GM10266 (cell line): ENCODE data around the gene COL16A1.

Experiments used
- DNase-seq: peaks from one replicate; pipeline ENCODE4 v3.0.0; 2012; ENCODE audit errors: extremely low spot score
- TF ChIP-seq, protein P1 (sequence below): IDR thresholded peaks from 2 replicates; pipeline ENCODE4 v1.5.1; 2012; ENCODE audit warnings: mild to moderate bottlenecking, low read depth; ENCODE audit not compliant: control insufficient read depth, insufficient read depth; ENCODE audit errors: missing control alignments

The COL16A1 gene

DNA sequence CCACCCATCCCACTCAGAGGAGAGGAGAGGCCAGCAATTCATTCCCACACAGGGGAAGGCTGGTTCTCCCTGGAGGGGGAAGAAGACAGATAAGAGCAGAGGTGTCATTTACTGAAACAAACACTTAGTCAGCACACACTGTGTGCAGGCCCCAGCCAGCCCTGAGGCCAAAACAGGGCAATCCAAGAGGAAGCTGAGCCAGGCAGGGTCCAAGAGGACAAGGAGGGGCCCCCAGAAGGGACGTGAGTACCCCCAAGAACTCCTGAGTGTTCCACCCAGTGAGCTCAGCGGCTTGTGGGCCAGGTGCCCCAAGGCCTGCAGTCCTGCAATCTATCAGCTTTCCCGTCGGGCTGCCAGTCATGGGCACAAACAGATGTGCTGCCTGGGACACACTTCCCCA, 44.5 kb upstream of the COL16A1 start:
- TF ChIP-seq, protein P1, sequence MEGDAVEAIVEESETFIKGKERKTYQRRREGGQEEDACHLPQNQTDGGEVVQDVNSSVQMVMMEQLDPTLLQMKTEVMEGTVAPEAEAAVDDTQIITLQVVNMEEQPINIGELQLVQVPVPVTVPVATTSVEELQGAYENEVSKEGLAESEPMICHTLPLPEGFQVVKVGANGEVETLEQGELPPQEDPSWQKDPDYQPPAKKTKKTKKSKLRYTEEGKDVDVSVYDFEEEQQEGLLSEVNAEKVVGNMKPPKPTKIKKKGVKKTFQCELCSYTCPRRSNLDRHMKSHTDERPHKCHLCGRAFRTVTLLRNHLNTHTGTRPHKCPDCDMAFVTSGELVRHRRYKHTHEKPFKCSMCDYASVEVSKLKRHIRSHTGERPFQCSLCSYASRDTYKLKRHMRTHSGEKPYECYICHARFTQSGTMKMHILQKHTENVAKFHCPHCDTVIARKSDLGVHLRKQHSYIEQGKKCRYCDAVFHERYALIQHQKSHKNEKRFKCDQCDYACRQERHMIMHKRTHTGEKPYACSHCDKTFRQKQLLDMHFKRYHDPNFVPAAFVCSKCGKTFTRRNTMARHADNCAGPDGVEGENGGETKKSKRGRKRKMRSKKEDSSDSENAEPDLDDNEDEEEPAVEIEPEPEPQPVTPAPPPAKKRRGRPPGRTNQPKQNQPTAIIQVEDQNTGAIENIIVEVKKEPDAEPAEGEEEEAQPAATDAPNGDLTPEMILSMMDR = no peak
- no peak for DNase-seq

DNA sequence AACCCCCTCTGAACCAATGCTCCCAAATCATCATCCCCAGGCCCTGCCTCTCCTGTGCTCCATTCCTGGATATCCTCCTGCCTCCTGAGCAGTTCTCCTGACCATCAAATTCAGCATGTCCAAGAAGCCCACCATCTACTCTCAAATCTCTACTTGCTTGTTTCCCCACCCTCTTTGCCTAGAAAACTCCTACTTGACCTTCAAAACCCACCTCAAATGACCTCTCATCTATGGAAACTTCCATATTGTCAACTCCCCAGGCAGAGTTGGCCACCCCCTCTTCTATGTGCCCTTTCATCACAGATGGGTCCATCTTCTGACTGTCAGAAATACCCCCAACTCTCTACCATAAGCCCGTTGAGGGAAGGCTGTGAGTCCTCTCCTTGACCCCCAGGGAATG, 43.5 kb upstream of the COL16A1 start:
- TF ChIP-seq, protein P1 = no peak
- DNase-seq = no peak

DNA sequence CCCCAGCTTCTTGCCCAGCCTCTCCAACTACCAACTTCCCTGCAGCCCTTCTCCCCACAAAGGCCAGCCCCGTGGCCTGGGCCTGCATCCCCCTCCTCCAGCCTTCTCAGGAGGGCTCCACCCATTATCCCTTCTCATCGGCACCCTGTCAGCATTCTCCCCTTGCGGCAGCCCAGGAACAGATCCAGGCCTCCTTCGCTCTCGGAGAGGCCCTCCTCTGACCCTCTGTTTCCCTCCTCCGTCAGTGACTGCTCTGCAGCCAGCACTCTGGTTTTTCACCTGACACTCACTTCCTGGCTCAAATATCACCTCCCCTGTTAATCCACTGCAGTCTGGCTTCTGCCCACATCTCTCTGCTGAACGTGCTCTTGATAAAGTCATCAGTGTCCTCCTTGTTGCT, 42.9 kb upstream of the COL16A1 start:
- no peak for DNase-seq

DNA sequence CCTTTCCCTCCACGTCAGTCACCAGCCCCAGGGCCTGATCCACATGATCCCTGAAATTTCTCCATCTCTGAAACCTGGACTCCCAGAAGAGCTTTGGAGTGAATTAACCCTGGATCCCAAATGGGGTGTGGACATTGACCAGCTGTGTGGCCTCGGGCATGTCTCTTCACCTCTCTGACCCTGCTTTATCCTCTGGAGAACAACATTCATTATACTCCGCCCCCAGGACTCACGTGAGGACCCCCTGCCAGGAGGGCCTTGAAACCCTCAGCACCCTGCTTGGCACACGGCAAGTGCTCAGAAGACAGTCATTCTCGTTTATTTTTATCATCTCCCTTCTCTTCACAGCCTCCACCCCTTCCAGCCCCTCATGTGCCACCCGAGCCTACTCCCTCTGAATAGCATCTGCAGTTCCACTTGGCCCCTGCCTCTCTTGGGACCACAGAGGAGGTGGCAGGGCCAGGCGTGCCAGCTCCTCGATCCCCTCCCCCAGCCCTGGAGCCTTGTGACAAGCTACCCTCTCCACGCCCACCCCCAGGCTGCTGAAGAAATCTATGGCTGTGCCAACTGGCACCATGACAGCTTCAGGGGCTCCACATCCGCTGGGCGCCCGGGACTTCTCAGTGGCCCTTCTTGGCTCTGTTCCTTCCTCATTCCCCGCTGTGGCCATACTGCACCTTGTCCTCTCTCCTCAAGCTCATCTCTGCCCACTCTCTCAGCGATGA, 42.3 kb upstream of the COL16A1 start:
- TF ChIP-seq, protein P1 = no peak
- no peak for DNase-seq

More for the DNA sequence above, 42.9 kb upstream of the COL16A1 start:
- TF ChIP-seq, protein P1 = no peak

DNA sequence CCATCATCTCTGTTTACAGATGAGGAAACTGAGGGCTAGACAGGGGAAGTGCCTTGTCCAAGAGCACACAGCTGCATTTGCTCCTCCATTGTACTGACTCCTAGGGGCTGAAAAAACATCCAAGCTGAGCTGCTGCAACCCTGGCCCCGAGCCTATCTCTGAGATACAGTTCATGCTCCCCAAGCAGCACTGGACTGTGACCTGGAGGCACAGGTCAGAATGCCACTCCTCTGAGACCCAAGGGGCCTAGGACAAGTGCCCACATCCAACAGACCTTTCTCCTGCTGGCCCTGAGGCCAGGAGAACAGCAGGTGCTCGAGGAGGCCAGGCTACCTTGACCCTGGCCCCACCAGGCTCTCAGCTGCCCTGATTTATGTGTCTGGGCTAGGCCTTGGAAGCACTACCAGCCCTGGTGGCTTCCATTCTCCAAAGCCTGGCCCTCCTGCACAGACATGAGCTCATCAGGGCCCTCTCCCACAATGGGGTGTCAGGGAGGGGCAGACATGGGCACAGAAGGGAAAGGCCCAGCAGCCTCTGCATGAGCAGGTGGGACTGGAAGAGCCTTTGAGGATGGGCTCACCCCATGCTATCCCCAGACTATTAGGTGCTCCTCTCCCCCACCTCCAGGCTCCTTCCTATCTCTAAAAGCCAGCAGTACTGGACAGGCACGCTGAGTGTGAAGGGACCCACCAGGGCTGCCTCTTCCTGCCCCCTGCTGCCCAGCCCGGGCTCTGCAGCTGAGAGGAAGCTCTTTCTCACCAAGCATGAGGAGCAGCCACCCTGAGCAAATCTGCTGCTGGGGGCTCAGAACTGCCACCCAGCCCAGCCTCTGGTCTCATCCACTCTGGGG, 41.5 kb upstream of the COL16A1 start:
- DNase-seq = peak; percentile 89
- TF ChIP-seq, protein P1 = peak; percentile 72

DNA sequence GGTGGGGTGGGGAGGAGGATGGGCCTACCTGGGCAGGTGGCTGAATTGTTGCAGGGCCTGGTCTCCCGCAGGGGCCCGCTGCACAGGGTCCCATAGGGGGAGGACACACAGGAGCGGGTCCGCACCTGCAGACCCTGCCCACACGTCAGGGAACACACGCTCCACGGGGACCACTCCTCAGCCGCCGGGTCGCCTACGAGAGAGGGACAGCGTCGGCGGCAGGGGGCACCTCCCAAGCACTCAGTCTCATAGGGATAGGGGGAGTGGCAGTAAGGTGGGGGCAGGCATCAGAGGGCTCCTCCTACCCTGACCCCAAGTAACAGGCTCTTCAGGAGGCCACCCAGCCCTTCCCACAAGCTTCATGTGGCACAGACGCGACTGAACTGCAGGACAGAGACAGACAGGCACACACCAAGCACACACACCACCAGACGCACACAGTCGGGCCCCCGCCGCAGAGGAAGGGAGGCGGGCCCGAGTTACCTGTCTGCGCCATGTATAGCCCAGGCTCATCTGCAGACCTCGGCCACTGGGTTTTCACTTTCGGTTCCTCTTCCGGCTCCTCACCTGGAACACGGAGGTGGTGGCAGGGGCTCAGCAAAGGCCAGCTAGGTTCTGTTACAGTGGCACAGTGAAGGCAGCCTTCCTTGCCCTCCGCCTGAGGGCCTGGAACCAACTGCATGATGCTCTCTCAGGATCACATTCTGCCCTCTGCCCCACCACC, 40.5 kb upstream of the COL16A1 start:
- peak; percentile 43 for DNase-seq
- TF ChIP-seq, protein P1 = no peak
